ENCODE results near the gene SNN.

SNN gene

GRCh38 chr16:11667824-11668622 lies at the start of gene SNN:
Gene SNN, plus strand, starts transcription at chr16:11668455. Its CDS starts 7,605 bp downstream, at chr16:11676060.
- DNase-seq, result peak in 54 of 56 donors; percentile 25 to 90 (median 70)

GRCh38 chr16:11619327-11619851 lies 48.9 kb upstream of the SNN start:
- DNase-seq, result no peak

DNA sequence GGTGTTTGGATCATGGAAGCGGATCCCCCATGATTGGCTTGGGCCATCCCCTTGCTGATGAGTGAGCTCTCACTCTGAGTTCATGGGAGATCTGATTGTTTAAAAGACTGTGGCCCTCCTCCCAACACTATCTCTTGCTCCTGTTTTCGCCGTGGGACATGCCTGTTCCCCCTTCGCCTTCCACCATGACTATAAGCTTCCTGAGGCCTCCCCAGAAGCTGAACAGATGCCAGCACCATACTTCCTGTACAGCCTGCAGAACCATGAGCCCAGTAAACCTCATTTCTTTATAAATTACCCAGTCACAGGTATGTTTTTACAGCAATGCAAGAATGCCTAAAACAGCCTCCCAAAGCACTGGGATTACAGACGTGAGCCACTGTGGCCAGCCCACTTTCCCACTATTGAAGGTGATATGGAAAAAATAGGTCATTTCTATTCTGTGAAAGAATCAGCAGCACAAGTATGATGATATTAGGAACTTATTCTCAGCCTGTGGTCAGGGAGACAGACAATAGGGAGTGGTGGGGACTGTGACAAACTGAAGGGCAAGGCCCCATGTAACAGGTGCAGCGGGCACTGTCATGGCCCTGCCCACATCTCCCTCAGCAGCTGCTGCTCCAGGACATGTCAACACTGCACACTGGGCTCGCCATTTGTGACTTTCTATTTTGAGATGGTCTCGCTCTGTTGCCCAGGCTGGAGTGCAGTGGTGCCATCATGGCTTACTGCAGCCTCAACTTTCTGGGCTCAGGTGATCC lies 47.8 kb upstream of the SNN start:
- no peak for DNase-seq

- no peak for DNase-seq
Observed at GRCh38 chr16:11621539-11621919, 46.7 kb upstream of the SNN start.

- peak in 1 of 56 donors; percentile 3 for DNase-seq
Observed at GRCh38 chr16:11621920-11622651, 46.2 kb upstream of the SNN start.

GRCh38 chr16:11624205-11624604 lies 44.0 kb upstream of the SNN start:
- no peak for DNase-seq

DNA sequence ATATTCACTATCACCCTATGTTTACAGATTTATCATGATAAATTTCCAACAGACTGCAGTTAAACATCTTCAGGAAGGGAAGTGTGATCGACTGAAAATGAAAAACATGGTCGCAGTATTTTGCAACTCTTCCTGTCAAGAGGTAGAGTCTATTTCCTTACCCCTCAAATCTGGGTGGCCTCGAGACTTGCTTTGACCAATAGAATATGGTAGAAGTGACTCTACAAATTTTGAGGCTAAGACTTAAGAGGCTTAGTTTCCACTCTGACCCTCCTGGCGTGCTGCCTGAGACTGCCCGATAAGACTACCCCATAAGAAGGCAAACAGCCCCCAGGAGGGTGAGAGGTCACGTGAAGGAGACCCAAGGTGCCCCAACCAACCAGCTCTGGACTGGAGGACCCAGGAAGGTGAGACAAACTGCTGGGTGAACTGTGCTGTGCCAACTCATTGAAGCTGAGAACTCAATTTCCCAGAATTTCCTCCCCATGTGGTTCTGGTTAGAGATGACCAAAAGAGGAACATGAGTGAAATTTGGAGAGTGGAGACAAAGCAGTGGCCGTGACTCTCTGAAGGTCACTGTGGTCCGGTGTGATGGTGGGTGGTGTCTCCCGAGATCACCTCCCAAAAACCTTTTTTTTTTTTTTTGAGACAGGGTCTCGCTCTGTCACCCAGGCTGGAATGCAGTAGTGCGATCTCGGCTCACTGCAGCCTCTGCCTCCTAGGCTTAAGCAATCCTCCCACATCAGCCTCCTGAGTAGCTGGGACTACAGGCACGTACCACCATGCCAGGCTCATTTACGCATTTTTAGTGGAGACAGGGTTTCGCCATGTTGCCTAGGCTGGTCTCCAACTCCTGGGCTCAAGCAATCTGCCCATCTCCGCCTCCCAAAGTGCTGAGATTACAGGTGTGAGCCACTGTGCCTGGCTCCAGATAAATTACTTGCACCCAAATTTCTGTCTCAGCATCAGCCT lies 43.3 kb upstream of the SNN start:
- no peak for DNase-seq

GRCh38 chr16:11625769-11626168 lies 42.5 kb upstream of the SNN start:
- no peak for DNase-seq

GRCh38 chr16:11626657-11627291 lies 41.5 kb upstream of the SNN start:
- no peak for DNase-seq

DNA sequence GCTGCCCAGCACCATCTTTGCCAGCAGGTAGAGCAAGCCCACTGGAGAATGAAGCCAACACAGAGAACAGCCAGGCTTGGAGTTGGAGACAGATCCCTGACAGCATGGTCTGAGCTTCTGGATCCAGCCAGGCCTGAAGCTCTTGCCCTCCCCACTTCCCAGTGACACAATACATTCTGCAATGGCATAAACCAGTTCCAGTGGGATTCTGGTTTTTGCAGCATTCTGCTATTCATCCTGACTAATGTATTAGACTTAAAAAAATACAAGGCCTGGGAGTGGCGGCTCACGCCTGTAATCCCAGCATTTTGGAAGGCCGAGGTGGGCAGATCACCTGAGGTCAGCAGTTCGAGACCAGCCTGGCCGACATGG lies 41.0 kb upstream of the SNN start:
- no peak for DNase-seq

DNA sequence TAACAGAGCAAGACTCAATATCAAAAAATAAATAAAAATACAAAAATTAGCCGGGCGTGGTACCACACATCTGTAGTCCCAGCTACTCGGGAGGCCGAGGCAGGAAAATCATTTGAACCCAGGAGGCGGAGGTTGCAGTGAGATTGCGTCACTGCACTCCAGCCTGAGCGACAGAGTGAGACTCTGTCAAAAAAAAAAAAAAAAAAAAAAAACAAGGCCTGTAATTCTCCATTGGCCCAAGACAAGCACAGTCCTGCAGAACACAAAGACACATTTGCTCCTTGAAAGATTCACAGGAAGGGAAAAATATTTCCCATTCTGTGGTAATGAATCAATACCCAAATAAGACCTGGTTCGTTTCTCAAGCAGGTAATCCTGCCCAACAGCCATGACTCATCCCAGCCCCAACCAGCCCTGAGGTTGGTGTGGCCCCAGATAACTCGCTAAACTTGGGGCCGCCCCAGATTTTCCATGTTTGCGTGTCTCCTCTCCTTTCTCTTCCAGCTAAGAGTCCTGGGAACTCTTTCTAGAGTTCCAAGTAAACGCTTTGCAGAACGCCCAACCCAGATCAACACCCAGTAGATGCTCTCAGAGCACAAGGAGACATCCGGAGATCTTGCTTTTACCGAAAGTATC lies 40.3 kb upstream of the SNN start:
- DNase-seq, result no peak

DNA sequence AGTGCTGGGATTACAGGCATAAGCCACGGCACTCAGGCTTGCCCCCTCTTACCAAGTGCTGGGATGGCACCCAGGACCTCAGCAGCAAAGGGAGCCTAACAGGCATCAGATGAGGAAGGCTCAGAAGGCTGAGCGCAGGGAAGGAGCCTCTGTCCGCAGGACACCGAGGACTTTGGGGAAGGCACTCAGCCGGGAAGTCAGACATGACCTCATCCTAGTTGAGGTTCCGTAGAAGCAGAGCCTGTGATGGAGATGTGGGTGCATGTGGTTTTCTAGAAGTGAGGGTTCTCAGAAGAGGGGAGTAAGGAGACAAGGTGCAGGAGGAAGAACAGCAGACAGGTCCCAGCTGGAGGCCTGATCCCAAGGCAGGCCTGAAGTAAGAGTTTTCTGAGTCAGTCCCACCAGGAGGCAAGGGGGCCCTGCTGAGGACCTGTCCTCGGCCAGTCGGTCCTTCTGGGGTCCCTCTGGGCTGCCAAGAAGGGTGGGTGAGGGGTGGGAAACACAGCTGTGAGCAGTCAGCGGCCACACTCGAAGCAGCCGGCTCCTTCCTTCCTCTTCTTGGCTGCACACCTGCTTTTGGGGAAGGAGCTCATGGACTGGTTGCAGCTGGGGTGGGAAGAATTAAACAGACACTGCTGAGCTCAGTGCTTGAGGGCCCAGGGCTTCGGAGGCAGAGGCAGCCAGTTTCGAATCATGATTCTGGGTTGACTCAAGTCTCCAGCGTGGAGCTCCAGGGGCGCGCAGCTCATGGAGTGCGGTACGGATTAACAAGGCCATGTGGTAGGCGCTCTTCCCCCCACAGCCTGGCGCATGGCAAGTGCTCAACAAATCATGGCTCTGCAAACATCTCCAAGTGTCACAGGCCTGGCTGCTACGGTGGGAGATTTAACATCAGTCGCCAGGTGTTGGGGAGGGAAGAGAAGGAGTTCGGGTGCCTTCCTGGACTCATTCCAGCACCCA lies 38.9 kb upstream of the SNN start:
- DNase-seq, result peak in 5 of 56 donors; percentile 1 to 39 (median 13)

- DNase-seq, result no peak
Observed at GRCh38 chr16:11630046-11630767, 38.0 kb upstream of the SNN start.

GRCh38 chr16:11630768-11631056 lies 37.5 kb upstream of the SNN start:
- no peak for DNase-seq

DNA sequence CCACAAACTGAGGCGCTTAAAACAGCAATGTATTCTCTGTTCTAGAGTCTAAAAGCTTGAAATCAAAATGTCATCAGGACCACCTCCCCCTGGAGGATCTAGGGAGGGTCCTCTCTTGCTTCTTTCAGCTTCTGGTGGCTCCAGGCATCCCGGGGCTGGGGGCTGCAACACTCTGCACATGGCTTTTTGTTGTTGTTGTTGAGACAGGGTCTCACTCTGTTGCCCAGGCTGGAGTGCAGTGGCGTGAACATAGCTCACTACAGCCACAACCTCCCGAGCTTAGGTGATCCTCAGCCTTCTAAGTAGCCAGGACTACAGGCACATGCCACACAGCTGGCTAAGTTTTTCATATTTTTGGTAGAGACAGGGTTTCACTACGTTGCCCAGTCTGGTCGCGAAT lies 37.0 kb upstream of the SNN start:
- DNase-seq, result no peak

- peak in 22 of 56 donors; percentile 5 to 62 (median 24) for DNase-seq
Observed at GRCh38 chr16:11632455-11632939, 35.8 kb upstream of the SNN start.

- no peak for DNase-seq
Observed at GRCh38 chr16:11633113-11633512, 35.1 kb upstream of the SNN start.

DNA sequence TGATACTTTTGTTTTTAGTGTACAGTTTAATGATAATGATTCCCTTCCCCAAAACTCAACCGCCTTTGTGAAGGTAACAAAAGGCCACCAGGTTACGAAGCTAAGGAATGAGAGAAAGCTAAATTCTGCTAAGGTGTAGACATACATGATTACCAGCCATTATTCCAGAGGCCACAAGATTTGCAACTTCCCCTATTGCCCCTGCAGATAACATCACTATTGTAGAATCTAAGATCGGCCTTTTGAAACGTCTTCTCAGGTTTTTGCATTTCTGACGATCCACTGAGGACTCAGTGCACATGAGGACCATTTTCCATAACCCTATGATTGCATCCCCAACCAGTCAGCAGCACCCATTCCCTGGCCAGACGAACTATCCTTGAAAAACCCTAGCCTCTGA lies 33.9 kb upstream of the SNN start:
- no peak for DNase-seq
